Activated CD4-positive, alpha-beta memory T cell treated with anti-CD3 and anti-CD28 coated beads for 36 hours (primary cell): ENCODE data around the gene ZGRF1. TPM values are rescaled to one million over a fixed set of nuclear protein-coding genes. Genes with fewer than 3 reads are reported as not detected.
A peak's percentile ranks its signal among the peaks of the same experiment; 100 is the strongest.
"Not testable (repeated sequence)": the region's sequence is repeated elsewhere in the genome, so short reads cannot be mapped to it uniquely, and the experiment has no call there.

Source experiments
- CTCF ChIA-PET: fragments of 350-600 bp; sonication (Branson Sonifier 250); formaldehyde crosslinking; loops from one replicate; lab custom pipeline; 2021; ENCODE audit warnings: antibody characterized with exemption, inconsistent platforms; lab: Charles Lee
- POLR2A ChIA-PET: fragments of 350-600 bp; sonication (Branson Sonifier 250); formaldehyde crosslinking; loops from one replicate; lab custom pipeline; 2021; ENCODE audit warnings: antibody characterized with exemption; lab: Charles Lee
- DNase-seq: peaks from one replicate; pipeline ENCODE4 v3.0.0-alpha.2; 2020
- H3K27ac Mint-ChIP-seq: one replicate; pipeline ENCODE4 v1.8.0; 2021; ENCODE audit warnings: mixed read lengths
- H3K27me3 Mint-ChIP-seq: one replicate; pipeline ENCODE4 v1.8.0; 2021; ENCODE audit warnings: mixed read lengths
- H3K36me3 Mint-ChIP-seq: one replicate; pipeline ENCODE4 v1.8.0; 2021; ENCODE audit warnings: mixed read lengths
- H3K4me1 Mint-ChIP-seq: one replicate; pipeline ENCODE4 v1.8.0; 2021; ENCODE audit warnings: low read depth, mixed read lengths
- H3K4me3 Mint-ChIP-seq: one replicate; pipeline ENCODE4 v1.8.0; 2021; ENCODE audit warnings: mild to moderate bottlenecking, mixed read lengths
- H3K9me3 Mint-ChIP-seq: one replicate; pipeline ENCODE4 v1.8.0; 2021; ENCODE audit warnings: mixed read lengths
- intact Hi-C: fragments of 100-400 bp; cut with micrococcal nuclease; formaldehyde crosslinking; loops from one replicate; pipeline ENCODE4 v1.15.1; 2023
- total RNA-seq, 2 experiments: library from RNA; stranded (reverse); gene quantifications; one replicate each; pipeline ENCODE4 v1.2.3, GENCODE V29; 2021

The ZGRF1 gene
- total RNA-seq: 10 to 100 TPM; 32.9 to 36.6 TPM

GRCh38 chr4:112636688-112637551, at the start of gene ZGRF1, which contains the start of gene LARP7:
ZGRF1 (minus strand) TSS chr4:112636909; CDS start chr4:112633176, 3,733 bp downstream.
LARP7 (plus strand) TSS chr4:112637143; CDS start chr4:112644670, 7,527 bp downstream.
- Mint-ChIP-seq H3K4me3 (no peak within 1 kb of the TSS), H3K36me3 (peaks cover 2% of the 10 kb centered on the region), H3K4me1 (peaks cover 33% of the 10 kb centered on the region), H3K9me3 (no peaks in the 10 kb centered on the region), H3K27ac (no peak within 1 kb of the TSS), H3K27me3 (no peaks in the 10 kb centered on the region)
- intact Hi-C loops: loop anchor here (1.0 to 10.0 kb wide), 12 partner anchors 70 to 1126 kb away; partner anchors contain the start of genes AP1AR and FAM241A
- DNase-seq: peak; percentile 99
- ChIA-PET POLR2A (no interaction called here), CTCF (interaction anchor here (0.6 to 6.8 kb wide), 7 partner anchors 10 to 375 kb away, joined by 3 to 60 read pairs (median 4); no protein-coding TSS in a partner anchor)

DNA sequence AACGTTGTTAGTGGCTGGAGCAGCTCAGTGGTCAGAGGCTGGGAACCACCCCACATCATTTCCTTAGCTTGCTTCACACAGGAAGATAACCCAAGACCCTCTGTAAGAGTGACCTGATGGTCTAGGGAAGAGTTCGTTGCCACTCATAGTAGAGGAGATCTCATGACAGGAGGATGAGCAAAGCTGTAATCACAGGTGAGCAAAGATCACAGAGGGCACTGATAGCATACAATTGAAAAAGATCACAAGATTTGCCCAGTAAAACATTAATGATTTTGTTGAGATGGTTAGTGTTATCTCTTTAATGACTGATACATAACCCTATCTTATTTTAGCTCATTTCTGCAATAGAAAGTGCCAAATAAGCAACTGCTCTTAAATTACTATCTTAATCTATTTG, 44.3 kb upstream of the ZGRF1 start:
- no peaks in the 10 kb centered on the region for H3K36me3 Mint-ChIP-seq
- H3K4me3 Mint-ChIP-seq: no peak overlapping the region
- peaks cover 2% of the 10 kb centered on the region for H3K27me3 Mint-ChIP-seq
- CTCF ChIA-PET: interaction anchor here (1.8 kb wide), 2 partner anchors 82 to 85 kb away, joined by 4 to 6 read pairs; no protein-coding TSS in a partner anchor
- no peaks in the 10 kb centered on the region for H3K4me1 Mint-ChIP-seq
- H3K27ac Mint-ChIP-seq: no peak overlapping the region
- H3K9me3 Mint-ChIP-seq: no peaks in the 10 kb centered on the region
- POLR2A ChIA-PET: no interaction called here
- no peak for DNase-seq
- intact Hi-C loops: no loop called here

- Mint-ChIP-seq H3K9me3 (no peaks in the 10 kb centered on the region), H3K36me3 (no peaks in the 10 kb centered on the region), H3K27me3 (no peaks in the 10 kb centered on the region), H3K27ac (no peak overlapping the region), H3K4me3 (no peak overlapping the region), H3K4me1 (no peaks in the 10 kb centered on the region)
- intact Hi-C loops: no loop called here
- ChIA-PET CTCF (no interaction called here), POLR2A (no interaction called here)
- no peak for DNase-seq
Measured at GRCh38 chr4:112677519-112678091, 40.9 kb upstream of the ZGRF1 start.

- CTCF ChIA-PET: no interaction called here
- DNase-seq: no peak
- Mint-ChIP-seq H3K9me3 (no peaks in the 10 kb centered on the region), H3K4me1 (no peaks in the 10 kb centered on the region), H3K27me3 (no peaks in the 10 kb centered on the region), H3K27ac (no peak overlapping the region), H3K4me3 (no peak overlapping the region), H3K36me3 (no peaks in the 10 kb centered on the region)
- intact Hi-C loops: no loop called here
- POLR2A ChIA-PET: no interaction called here
Measured at GRCh38 chr4:112674376-112674775, 37.7 kb upstream of the ZGRF1 start.

GRCh38 chr4:112673686-112674085, 37.0 kb upstream of the ZGRF1 start:
- H3K27me3 Mint-ChIP-seq: no peaks in the 10 kb centered on the region
- no peak overlapping the region for H3K27ac Mint-ChIP-seq
- H3K36me3 Mint-ChIP-seq: no peaks in the 10 kb centered on the region
- intact Hi-C loops: no loop called here
- no peak for DNase-seq
- no peaks in the 10 kb centered on the region for H3K4me1 Mint-ChIP-seq
- H3K9me3 Mint-ChIP-seq: no peaks in the 10 kb centered on the region
- no peak overlapping the region for H3K4me3 Mint-ChIP-seq
- ChIA-PET CTCF (no interaction called here), POLR2A (no interaction called here)

DNA sequence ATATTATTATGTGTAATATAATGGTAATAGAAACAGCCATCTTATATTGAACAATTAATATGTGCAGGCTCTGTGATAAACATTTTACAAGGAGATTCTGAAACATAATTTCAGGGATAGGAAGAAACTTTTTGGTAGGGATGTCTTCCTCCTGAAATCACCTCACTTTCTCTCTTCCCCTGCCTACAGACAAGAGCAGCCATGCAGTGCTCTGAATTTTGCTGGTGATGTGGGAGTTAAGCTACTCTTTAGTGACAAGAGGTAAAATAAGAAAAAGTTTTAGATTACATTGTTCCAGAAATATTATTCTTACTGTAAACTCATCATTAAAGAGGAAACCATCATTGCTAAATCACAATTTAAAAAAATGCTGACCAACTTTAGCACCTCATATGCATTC, 36.4 kb upstream of the ZGRF1 start:
- ChIA-PET CTCF (no interaction called here), POLR2A (no interaction called here)
- Mint-ChIP-seq H3K4me1 (no peaks in the 10 kb centered on the region), H3K9me3 (no peaks in the 10 kb centered on the region), H3K27ac (no peak overlapping the region), H3K27me3 (no peaks in the 10 kb centered on the region), H3K36me3 (no peaks in the 10 kb centered on the region), H3K4me3 (no peak overlapping the region)
- no peak for DNase-seq
- intact Hi-C loops: no loop called here

- ChIA-PET POLR2A (no interaction called here), CTCF (no interaction called here)
- intact Hi-C loops: no loop called here
- Mint-ChIP-seq H3K27me3 (no peaks in the 10 kb centered on the region), H3K4me3 (no peak overlapping the region), H3K27ac (no peak overlapping the region), H3K4me1 (no peaks in the 10 kb centered on the region), H3K9me3 (no peaks in the 10 kb centered on the region), H3K36me3 (no peaks in the 10 kb centered on the region)
- no peak for DNase-seq
Measured at GRCh38 chr4:112668131-112668530, 31.4 kb upstream of the ZGRF1 start.

DNA sequence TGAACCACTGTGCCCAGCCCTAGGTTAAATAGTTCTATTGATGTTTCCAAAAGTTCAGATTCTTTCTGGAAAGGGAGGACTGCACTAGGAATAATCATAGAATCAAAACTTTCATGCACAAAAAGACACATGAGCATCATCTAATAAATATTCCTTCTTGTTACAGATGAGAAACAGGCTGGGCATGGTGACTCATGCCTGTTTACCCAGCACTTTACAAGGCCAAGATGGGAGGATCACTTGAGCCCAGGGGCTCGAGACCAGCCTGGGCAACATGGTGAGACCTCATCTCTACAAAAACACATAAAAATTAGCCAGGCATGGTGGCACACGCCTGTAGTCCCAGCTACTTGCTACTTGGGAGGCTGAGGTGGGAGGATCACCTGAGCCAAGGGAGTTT, 27.9 kb upstream of the ZGRF1 start:
- H3K36me3 Mint-ChIP-seq: no peaks in the 10 kb centered on the region

DNA sequence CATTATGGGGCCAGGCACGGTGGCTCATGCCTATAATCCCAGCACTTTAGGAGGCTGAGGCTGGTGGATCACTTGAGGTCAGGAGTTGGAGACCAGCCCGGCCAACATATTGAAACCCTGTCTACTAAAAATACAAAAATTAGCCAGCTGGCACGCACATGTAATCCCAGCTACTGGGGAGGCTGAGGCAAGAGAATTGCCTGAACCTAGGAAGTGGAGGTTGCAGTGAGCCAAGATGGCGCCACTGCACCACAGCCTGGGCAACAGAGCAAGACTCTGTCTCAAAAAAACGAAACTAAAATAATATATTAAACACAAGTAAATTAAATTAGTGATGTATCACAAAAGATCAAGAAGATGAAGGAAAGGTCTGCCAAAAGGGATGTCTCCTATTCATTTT, 19.4 kb upstream of the ZGRF1 start:
- DNase-seq, H3K9me3 Mint-ChIP-seq, H3K27ac Mint-ChIP-seq, H3K4me3 Mint-ChIP-seq, H3K27me3 Mint-ChIP-seq, intact Hi-C loops, POLR2A ChIA-PET, H3K4me1 Mint-ChIP-seq, CTCF ChIA-PET: not testable (repeated sequence)
- H3K36me3 Mint-ChIP-seq: peaks cover 23% of the 10 kb centered on the region

More for the DNA sequence above, 27.9 kb upstream of the ZGRF1 start:
- no peaks in the 10 kb centered on the region for H3K4me1 Mint-ChIP-seq
- H3K9me3 Mint-ChIP-seq: no peaks in the 10 kb centered on the region
- ChIA-PET CTCF (no interaction called here), POLR2A (no interaction called here)
- DNase-seq: no peak
- H3K4me3 Mint-ChIP-seq: no peak overlapping the region
- H3K27ac Mint-ChIP-seq: no peak overlapping the region
- intact Hi-C loops: no loop called here
- H3K27me3 Mint-ChIP-seq: no peaks in the 10 kb centered on the region

DNA sequence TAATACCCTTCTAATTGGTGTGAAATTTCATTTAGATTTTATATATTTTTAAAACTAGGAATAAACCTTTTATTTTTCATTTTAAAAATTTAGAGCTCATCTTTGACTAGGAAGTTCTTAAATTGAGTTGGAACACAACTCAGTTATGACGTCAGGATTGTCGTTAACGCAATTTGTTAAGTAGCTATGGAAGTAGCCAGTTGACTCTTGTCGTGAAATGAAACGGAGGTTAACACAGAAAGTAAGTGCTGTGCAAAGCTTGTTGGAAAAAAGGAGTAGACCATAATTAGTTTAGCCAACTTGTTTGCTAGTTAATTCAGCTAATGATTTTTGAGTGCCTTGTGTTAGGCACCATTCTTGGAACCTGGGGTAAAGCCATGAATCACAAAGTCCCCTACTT, 18.6 kb upstream of the ZGRF1 start:
- no peaks in the 10 kb centered on the region for H3K9me3 Mint-ChIP-seq
- intact Hi-C loops: no loop called here
- no peaks in the 10 kb centered on the region for H3K4me1 Mint-ChIP-seq
- no peaks in the 10 kb centered on the region for H3K27me3 Mint-ChIP-seq
- no peak overlapping the region for H3K4me3 Mint-ChIP-seq
- no peak for DNase-seq
- POLR2A ChIA-PET: interaction anchor here (0.6 kb wide), 1 partner anchor 844 kb away, joined by 3 read pairs; no protein-coding TSS in a partner anchor
- peaks cover 24% of the 10 kb centered on the region for H3K36me3 Mint-ChIP-seq
- CTCF ChIA-PET: no interaction called here
- no peak overlapping the region for H3K27ac Mint-ChIP-seq

GRCh38 chr4:112652216-112652615, 15.5 kb upstream of the ZGRF1 start:
- intact Hi-C loops: no loop called here
- H3K4me3 Mint-ChIP-seq: no peak overlapping the region
- H3K4me1 Mint-ChIP-seq: no peaks in the 10 kb centered on the region
- no peak for DNase-seq
- H3K9me3 Mint-ChIP-seq: no peaks in the 10 kb centered on the region
- POLR2A ChIA-PET: no interaction called here
- H3K36me3 Mint-ChIP-seq: peaks cover 21% of the 10 kb centered on the region
- H3K27ac Mint-ChIP-seq: no peak overlapping the region
- H3K27me3 Mint-ChIP-seq: no peaks in the 10 kb centered on the region
- CTCF ChIA-PET: no interaction called here

GRCh38 chr4:112651641-112652040, 14.9 kb upstream of the ZGRF1 start:
- H3K36me3 Mint-ChIP-seq: peaks cover 27% of the 10 kb centered on the region
- H3K4me3 Mint-ChIP-seq: no peak overlapping the region
- H3K27me3 Mint-ChIP-seq: no peaks in the 10 kb centered on the region
- CTCF ChIA-PET: no interaction called here
- no peak for DNase-seq
- no peak overlapping the region for H3K27ac Mint-ChIP-seq
- H3K4me1 Mint-ChIP-seq: no peaks in the 10 kb centered on the region
- intact Hi-C loops: no loop called here
- H3K9me3 Mint-ChIP-seq: no peaks in the 10 kb centered on the region
- POLR2A ChIA-PET: no interaction called here
